Keratinocyte (primary cell): Measurements from ENCODE around the gene DCAF4. TPM values are rescaled to one million over a fixed set of nuclear protein-coding genes. Genes with fewer than 3 reads are reported as not detected.

Experiments used
- DNase-seq: peaks from one replicate; pipeline ENCODE4 v3.0.0-alpha.2; 2011; ENCODE audit warnings: low read depth, missing footprints, low spot score
- FAIRE-seq: peaks from 2 replicates; lab custom pipeline; 2011; peaks lifted over from hg19 to GRCh38; lab: Jason Lieb, UNC
- H2AFZ ChIP-seq: 2 replicates; pipeline ENCODE4 v1.6.0; 2012; ENCODE audit warnings: low read length, control low read depth, inconsistent platforms; ENCODE audit not compliant: control insufficient read depth
- H3K27ac ChIP-seq: 2 replicates; pipeline ENCODE4 v1.5.1; 2011; ENCODE audit warnings: low read length; ENCODE audit not compliant: control insufficient read depth, insufficient read depth
- H3K27me3 ChIP-seq: 3 replicates; pipeline ENCODE4 v1.6.0; 2011; ENCODE audit warnings: low read length; ENCODE audit not compliant: control insufficient read depth, insufficient read depth; ENCODE audit errors: extremely low read depth
- H3K36me3 ChIP-seq, 2 experiments: 2 replicates in 1 of 2; 3 replicates in 1 of 2; pipeline ENCODE4 v1.5.1; 2011; ENCODE audit warnings: low read length in 2 of 2, mild to moderate bottlenecking in 1 of 2; ENCODE audit not compliant: control insufficient read depth in 2 of 2, insufficient read depth in 2 of 2; ENCODE audit errors: extremely low read depth in 1 of 2
- H3K4me1 ChIP-seq: 3 replicates; pipeline ENCODE4 v1.5.1; 2011; ENCODE audit warnings: low read length; ENCODE audit not compliant: control insufficient read depth, insufficient read depth; ENCODE audit errors: extremely low read depth
- H3K4me2 ChIP-seq: 3 replicates; pipeline ENCODE4 v1.6.0; 2011; ENCODE audit warnings: low read depth, low read length; ENCODE audit not compliant: control insufficient read depth, insufficient read depth; ENCODE audit errors: extremely low read depth
- H3K4me3 ChIP-seq, 3 experiments: fragments of 200-600 bp in 1 of 3; sonication (generic) in 1 of 3; 2 replicates in 2 of 3; 3 replicates in 1 of 3; pipeline ENCODE4 v1.5.1; 2011 to 2016; ENCODE audit warnings: low read length in 3 of 3, mild to moderate bottlenecking in 3 of 3, control low read depth in 2 of 3, inconsistent platforms in 1 of 3, low read depth in 1 of 3, mixed read lengths in 1 of 3, mixed run types in 1 of 3, moderate library complexity in 1 of 3; ENCODE audit not compliant: control insufficient read depth in 2 of 3, insufficient read depth in 2 of 3; ENCODE audit errors: extremely low read depth in 1 of 3
- H3K79me2 ChIP-seq: 2 replicates; pipeline ENCODE4 v1.6.0; 2012; ENCODE audit warnings: low read length; ENCODE audit not compliant: control insufficient read depth, insufficient read depth
- H3K9ac ChIP-seq: 3 replicates; pipeline ENCODE4 v1.6.0; 2011; ENCODE audit warnings: low read length; ENCODE audit not compliant: control insufficient read depth, insufficient read depth; ENCODE audit errors: extremely low read depth
- H3K9me1 ChIP-seq: 3 replicates; pipeline ENCODE4 v1.6.0; 2011; ENCODE audit warnings: low read length; ENCODE audit not compliant: control insufficient read depth, insufficient read depth; ENCODE audit errors: extremely low read depth
- H3K9me3 ChIP-seq: 2 replicates; pipeline ENCODE4 v1.5.1; 2012; ENCODE audit warnings: low read depth, low read length; ENCODE audit not compliant: control insufficient read depth
- H4K20me1 ChIP-seq: 3 replicates; pipeline ENCODE4 v1.6.0; 2011; ENCODE audit warnings: low read length; ENCODE audit not compliant: control insufficient read depth, insufficient read depth; ENCODE audit errors: extremely low read depth
- EZH2 ChIP-seq: IDR thresholded peaks from one replicate; pipeline ENCODE4 v1.6.1; 2012; ENCODE audit warnings: inconsistent platforms, mild to moderate bottlenecking, low read length, moderate library complexity
- dilution Hi-C: fragments of 300-500 bp; cut with MboI; formaldehyde crosslinking; loops from one replicate; pipeline ENCODE4 v1.7.0; 2020; ENCODE audit warnings: low sequenced_read_pairs; ENCODE audit not compliant: extremely low pct_ligation_motif_present
- polyA plus RNA-seq, 5 experiments: library from polyadenylated mRNA; depleted of rRNA in 3 of 5; stranded (reverse) in 3 of 5; stranded (forward) in 1 of 5; unstranded in 1 of 5; fragments of >200 nt; gene quantifications; 1 replicate in 1 of 5; 2 replicates in 3 of 5; 3 replicates in 1 of 5; pipeline versions ENCODE4 v1.2.1 to v1.2.3, GENCODE V29; 2011 to 2012; ENCODE audit warnings: missing spikeins in 2 of 5, low read depth in 1 of 5, low replicate concordance in 1 of 5
- TF ChIP-seq, protein P1 (sequence below), 3 experiments: IDR thresholded peaks in 1 of 3; conservative IDR thresholded peaks in 1 of 3; optimal IDR thresholded peaks in 1 of 3; 2 replicates in 2 of 3; 3 replicates in 1 of 3; pipeline versions ENCODE3 to v1.5.1; 2011; ENCODE audit warnings: low read length in 3 of 3, mild to moderate bottlenecking in 3 of 3, moderate library complexity in 2 of 3, control low read depth in 1 of 3, inconsistent platforms in 1 of 3; ENCODE audit not compliant: insufficient read depth in 2 of 3; ENCODE audit errors: extremely low read depth in 1 of 3

The DCAF4 gene
- polyA plus RNA-seq, 1 donor (not counting 4 experiments of a cell fraction or from before 2014, with no cell fraction given), result 26.1 TPM

GRCh38 chr14:72906316-72906715 lies 19.9 kb upstream of the DCAF4 start:
- Histone ChIP-seq H3K36me3 (no peaks in the 10 kb centered on the region), H3K27me3 (no peaks in the 10 kb centered on the region), H3K4me2 (no peak overlapping the region), H3K4me3 (no peak overlapping the region), H3K27ac (no peak overlapping the region), H3K9me1 (no peaks in the 10 kb centered on the region), H3K4me1 (peaks cover 13% of the 10 kb centered on the region), H3K79me2 (no peaks in the 10 kb centered on the region), H2AFZ (no peak overlapping the region), H4K20me1 (no peaks in the 10 kb centered on the region), H3K9ac (no peak overlapping the region), H3K9me3 (no peaks in the 10 kb centered on the region)
- FAIRE-seq (no peak), DNase-seq (no peak)
- no peak for TF ChIP-seq EZH2
- TF ChIP-seq, protein P1, sequence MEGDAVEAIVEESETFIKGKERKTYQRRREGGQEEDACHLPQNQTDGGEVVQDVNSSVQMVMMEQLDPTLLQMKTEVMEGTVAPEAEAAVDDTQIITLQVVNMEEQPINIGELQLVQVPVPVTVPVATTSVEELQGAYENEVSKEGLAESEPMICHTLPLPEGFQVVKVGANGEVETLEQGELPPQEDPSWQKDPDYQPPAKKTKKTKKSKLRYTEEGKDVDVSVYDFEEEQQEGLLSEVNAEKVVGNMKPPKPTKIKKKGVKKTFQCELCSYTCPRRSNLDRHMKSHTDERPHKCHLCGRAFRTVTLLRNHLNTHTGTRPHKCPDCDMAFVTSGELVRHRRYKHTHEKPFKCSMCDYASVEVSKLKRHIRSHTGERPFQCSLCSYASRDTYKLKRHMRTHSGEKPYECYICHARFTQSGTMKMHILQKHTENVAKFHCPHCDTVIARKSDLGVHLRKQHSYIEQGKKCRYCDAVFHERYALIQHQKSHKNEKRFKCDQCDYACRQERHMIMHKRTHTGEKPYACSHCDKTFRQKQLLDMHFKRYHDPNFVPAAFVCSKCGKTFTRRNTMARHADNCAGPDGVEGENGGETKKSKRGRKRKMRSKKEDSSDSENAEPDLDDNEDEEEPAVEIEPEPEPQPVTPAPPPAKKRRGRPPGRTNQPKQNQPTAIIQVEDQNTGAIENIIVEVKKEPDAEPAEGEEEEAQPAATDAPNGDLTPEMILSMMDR (optimal IDR thresholded peaks at IDR 0.05 in 1 of 3, IDR thresholded peaks at IDR 0.05 in 1 of 3, conservative IDR thresholded peaks at IDR 0.05 in 1 of 3; ENCODE audit: extremely low read depth in 1 of 3, insufficient read depth in 2 of 3, low read length in 3 of 3), result no peak
- dilution Hi-C loops, result no loop called here

DNA sequence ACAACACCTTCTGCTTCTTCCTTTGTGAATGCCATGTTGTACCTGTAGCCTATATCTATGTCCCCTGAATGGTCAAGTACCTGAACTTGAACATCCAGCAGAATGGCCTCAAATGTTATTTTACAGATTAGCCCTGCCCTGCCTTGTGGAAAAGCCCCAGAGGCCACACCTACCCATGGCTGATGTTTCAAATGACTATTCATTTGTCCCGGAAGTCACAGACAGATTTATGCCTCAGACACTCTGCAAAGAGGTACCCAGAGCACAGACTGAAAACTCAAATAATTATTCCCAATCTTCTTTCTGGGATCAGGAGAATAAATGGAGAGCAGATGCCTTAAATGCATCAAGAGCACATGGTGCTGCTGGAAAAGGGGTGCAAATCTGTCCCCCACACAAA lies 19.4 kb upstream of the DCAF4 start:
- peaks cover 13% of the 10 kb centered on the region for H3K4me1 ChIP-seq
- TF ChIP-seq, protein P1 (optimal IDR thresholded peaks at IDR 0.05 in 1 of 3, IDR thresholded peaks at IDR 0.05 in 1 of 3, conservative IDR thresholded peaks at IDR 0.05 in 1 of 3; ENCODE audit: extremely low read depth in 1 of 3, insufficient read depth in 2 of 3, low read length in 3 of 3), result no peak
- TF ChIP-seq EZH2, result no peak
- no peaks in the 10 kb centered on the region for H4K20me1 ChIP-seq
- no peak overlapping the region for H3K4me2 ChIP-seq
- H3K27ac ChIP-seq, result no peak overlapping the region
- H3K9ac ChIP-seq, result no peak overlapping the region
- dilution Hi-C loops, result no loop called here
- H3K79me2 ChIP-seq, result no peaks in the 10 kb centered on the region
- H3K27me3 ChIP-seq, result no peaks in the 10 kb centered on the region
- H2AFZ ChIP-seq, result no peak overlapping the region
- H3K9me1 ChIP-seq, result no peaks in the 10 kb centered on the region
- H3K36me3 ChIP-seq, result no peaks in the 10 kb centered on the region
- no peaks in the 10 kb centered on the region for H3K9me3 ChIP-seq
- DNase-seq (no peak), FAIRE-seq (no peak)
- no peak overlapping the region for H3K4me3 ChIP-seq
